ENCODE results near the gene MAP3K15.
A peak's percentile ranks its signal among the peaks of the same experiment; 100 is the strongest.

The MAP3K15 gene

DNA sequence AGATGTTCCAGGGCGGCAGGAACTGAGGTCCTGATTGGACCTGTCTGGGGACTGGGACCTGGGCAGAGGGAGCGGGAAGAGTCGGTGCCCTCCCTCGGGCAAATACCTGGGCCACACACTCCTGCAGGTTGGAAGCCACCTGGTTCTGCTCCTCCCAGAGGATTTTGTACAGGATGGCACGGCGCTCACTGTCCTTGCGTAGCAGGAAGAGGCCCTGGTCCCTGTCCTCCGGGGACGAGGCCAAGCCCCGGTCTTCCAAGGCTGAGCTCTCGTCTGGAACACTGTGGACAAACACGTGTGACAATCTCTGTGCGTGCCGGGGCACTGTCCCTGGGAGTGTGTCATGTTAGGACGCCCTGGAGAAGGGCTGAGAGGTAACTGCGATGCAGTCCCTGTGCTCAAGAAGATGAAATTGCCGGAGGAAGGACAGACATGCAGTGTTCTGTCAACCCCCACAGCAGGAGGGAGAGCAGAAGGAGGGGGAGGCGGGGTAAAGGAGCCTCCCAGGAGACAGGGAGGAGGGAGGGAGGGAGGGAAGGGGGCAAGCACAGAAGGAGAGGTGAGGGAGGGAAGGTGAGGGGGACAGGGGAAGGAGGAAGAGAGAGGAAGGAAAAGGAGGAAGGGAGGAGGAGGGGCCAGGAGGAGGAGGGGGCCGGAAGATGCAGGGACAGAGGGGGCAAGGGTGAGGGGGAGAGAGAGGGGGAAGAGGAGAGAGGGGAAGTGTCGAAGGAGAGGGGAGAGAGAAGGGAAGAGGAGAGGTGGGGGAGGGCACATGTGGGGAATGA, 142.6 kb downstream of the MAP3K15 start:
- DNase-seq, result no peak
- Histone ChIP-seq H3K4me3 (peak overlapping the region; percentile 36 to 50), H3K4me1 (peaks cover 0 to 6% (median 0%) of the 10 kb centered on the region in 4 donors), H3K27ac (no peak overlapping the region), H3K36me3 (no peaks in the 10 kb centered on the region), H3K9me3 (no peaks in the 10 kb centered on the region), H3K27me3 (no peaks in the 10 kb centered on the region)
- intact Hi-C loops (cut with DNase I; ENCODE audit: low total_unique reads), result no loop called here
- TF ChIP-seq CTCF (IDR thresholded peaks at IDR 0.05), result no peak

GRCh38 chrX:19372170-19372546, 143.2 kb downstream of the MAP3K15 start:
- Histone ChIP-seq H3K36me3 (no peaks in the 10 kb centered on the region), H3K4me1 (peaks cover 0 to 6% (median 0%) of the 10 kb centered on the region in 4 donors), H3K4me3 (peak overlapping the region; percentile 36 to 50), H3K9me3 (no peaks in the 10 kb centered on the region), H3K27me3 (no peaks in the 10 kb centered on the region), H3K27ac (no peak overlapping the region)
- intact Hi-C loops (cut with DNase I; ENCODE audit: low total_unique reads), result no loop called here
- peak; percentile 45 to 70 for DNase-seq
- peak; percentile 41 to 57 for TF ChIP-seq CTCF (IDR thresholded peaks at IDR 0.05)

DNA sequence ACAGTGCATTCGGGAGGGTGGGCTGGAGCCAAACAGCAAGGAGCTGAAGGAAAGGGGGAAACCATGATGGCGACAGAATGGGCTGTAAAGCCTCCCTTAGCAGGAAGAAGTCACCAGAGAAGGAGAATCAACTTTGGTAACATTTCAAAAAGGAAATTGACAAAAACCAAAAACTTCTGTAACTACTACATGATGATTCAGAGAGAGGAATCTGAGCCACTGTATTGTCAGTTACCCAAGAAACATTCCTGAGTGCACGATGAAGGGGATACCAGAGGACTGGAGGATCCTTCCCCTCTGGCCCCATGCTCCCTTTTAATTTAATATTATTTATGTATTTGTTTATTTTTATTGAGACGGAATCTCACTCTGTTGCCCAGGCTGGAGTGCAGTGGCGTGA, 145.2 kb downstream of the MAP3K15 start:
- Histone ChIP-seq H3K4me1 (peaks cover 0 to 6% (median 0%) of the 10 kb centered on the region in 4 donors), H3K4me3 (no peak overlapping the region), H3K27me3 (no peaks in the 10 kb centered on the region), H3K36me3 (no peaks in the 10 kb centered on the region), H3K9me3 (no peaks in the 10 kb centered on the region), H3K27ac (no peak overlapping the region)
- no peak for DNase-seq
- intact Hi-C loops (cut with DNase I; ENCODE audit: low total_unique reads), result no loop called here
- no peak for TF ChIP-seq CTCF (IDR thresholded peaks at IDR 0.05)

DNA sequence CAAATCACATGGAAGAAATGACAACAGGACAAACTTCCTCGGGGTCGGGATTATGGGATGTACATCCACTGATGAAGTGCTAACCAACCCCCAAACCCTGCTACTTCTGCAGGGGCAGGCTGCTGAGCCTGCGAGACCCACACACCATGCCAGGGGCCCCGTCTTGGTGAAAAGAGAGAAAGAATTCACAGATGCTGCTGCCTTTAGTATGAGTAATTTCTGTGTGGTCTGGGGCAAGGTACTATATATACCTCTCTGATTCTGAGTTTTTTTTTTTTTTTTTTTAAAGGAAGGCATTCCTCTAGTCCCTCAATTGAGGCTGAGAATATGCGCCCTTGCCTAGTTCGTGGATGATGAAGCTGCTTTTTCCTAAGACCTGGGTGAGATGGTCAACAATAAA, 146.7 kb downstream of the MAP3K15 start:
- DNase-seq, result no peak
- H3K4me1 ChIP-seq, result peaks cover 0 to 6% (median 0%) of the 10 kb centered on the region in 4 donors
- TF ChIP-seq CTCF (IDR thresholded peaks at IDR 0.05), result no peak
- intact Hi-C loops (cut with DNase I; ENCODE audit: low total_unique reads), result no loop called here
- H3K4me3 ChIP-seq, result no peak overlapping the region
- H3K27me3 ChIP-seq, result no peaks in the 10 kb centered on the region
- H3K27ac ChIP-seq, result no peak overlapping the region
- H3K36me3 ChIP-seq, result peaks cover 0 to 3% (median 0%) of the 10 kb centered on the region in 3 donors
- no peaks in the 10 kb centered on the region for H3K9me3 ChIP-seq

- TF ChIP-seq CTCF (IDR thresholded peaks at IDR 0.05), result no peak
- no peak for DNase-seq
- H3K27ac ChIP-seq, result no peak overlapping the region
- H3K4me3 ChIP-seq, result no peak overlapping the region
- H3K9me3 ChIP-seq, result no peaks in the 10 kb centered on the region
- peaks cover 16 to 56% (median 19%) of the 10 kb centered on the region in 3 donors for H3K36me3 ChIP-seq
- H3K27me3 ChIP-seq, result no peaks in the 10 kb centered on the region
- H3K4me1 ChIP-seq, result no peaks in the 10 kb centered on the region
- intact Hi-C loops (cut with DNase I; ENCODE audit: low total_unique reads), result no loop called here
Measured at GRCh38 chrX:19361701-19362100, 153.6 kb downstream of the MAP3K15 start.

Measured in tibial artery (tissue), 4 donors.